ENCODE measurements around the gene BBS9.

Gene BBS9

GRCh38 chr7:33109005-33109757, 20.2 kb upstream of the BBS9 start, which contains the start of gene RP9:
TSS of gene RP9 (minus strand) at chr7:33109404. CDS start at chr7:33109372, 32 bp downstream.
- no peaks in the 10 kb centered on the region for H3K36me3 Mint-ChIP-seq

GRCh38 chr7:33109758-33110238, 19.6 kb upstream of the BBS9 start:
- Mint-ChIP-seq H3K9me3 (no peaks in the 10 kb centered on the region), H3K27ac (no peak overlapping the region), H3K27me3 (no peaks in the 10 kb centered on the region), H3K36me3 (no peaks in the 10 kb centered on the region), H3K4me1 (peaks cover 48% of the 10 kb centered on the region), H3K4me3 (peak overlapping the region; percentile 79)

More at GRCh38 chr7:33109005-33109757, 20.2 kb upstream of the BBS9 start, which contains the start of gene RP9:
- Mint-ChIP-seq H3K4me3 (peak within 1 kb of the TSS; percentile 96), H3K27me3 (no peaks in the 10 kb centered on the region), H3K9me3 (no peaks in the 10 kb centered on the region), H3K4me1 (peaks cover 54% of the 10 kb centered on the region), H3K27ac (peak within 1 kb of the TSS; percentile 65)

GRCh38 chr7:33111614-33112013, 17.8 kb upstream of the BBS9 start:
- no peaks in the 10 kb centered on the region for H3K36me3 Mint-ChIP-seq
- H3K4me3 Mint-ChIP-seq = no peak overlapping the region
- H3K4me1 Mint-ChIP-seq = peaks cover 31% of the 10 kb centered on the region
- no peak overlapping the region for H3K27ac Mint-ChIP-seq
- H3K27me3 Mint-ChIP-seq = peaks cover 5% of the 10 kb centered on the region
- H3K9me3 Mint-ChIP-seq = no peaks in the 10 kb centered on the region

- no peak overlapping the region for H3K4me3 Mint-ChIP-seq
- no peak overlapping the region for H3K27ac Mint-ChIP-seq
- peaks cover 5% of the 10 kb centered on the region for H3K36me3 Mint-ChIP-seq
- peaks cover 7% of the 10 kb centered on the region for H3K4me1 Mint-ChIP-seq
- H3K27me3 Mint-ChIP-seq = peaks cover 11% of the 10 kb centered on the region
- H3K9me3 Mint-ChIP-seq = peaks cover 6% of the 10 kb centered on the region
Observed at GRCh38 chr7:33114976-33115375, 14.4 kb upstream of the BBS9 start.

- Mint-ChIP-seq H3K4me1 (no peaks in the 10 kb centered on the region), H3K9me3 (peaks cover 6% of the 10 kb centered on the region), H3K27me3 (peaks cover 21% of the 10 kb centered on the region), H3K36me3 (peaks cover 5% of the 10 kb centered on the region), H3K27ac (no peak overlapping the region), H3K4me3 (no peak overlapping the region)
Observed at GRCh38 chr7:33118383-33118782, 11.0 kb upstream of the BBS9 start.

- H3K4me1 Mint-ChIP-seq = peaks cover 21% of the 10 kb centered on the region
- no peaks in the 10 kb centered on the region for H3K9me3 Mint-ChIP-seq
- no peak overlapping the region for H3K4me3 Mint-ChIP-seq
- H3K27ac Mint-ChIP-seq = no peak overlapping the region
- H3K27me3 Mint-ChIP-seq = no peaks in the 10 kb centered on the region
- no peaks in the 10 kb centered on the region for H3K36me3 Mint-ChIP-seq
Observed at GRCh38 chr7:33127085-33127484, 2.3 kb upstream of the BBS9 start.

GRCh38 chr7:33128631-33128989, 754 bp upstream of the BBS9 start:
- H3K4me1 Mint-ChIP-seq = peaks cover 26% of the 10 kb centered on the region
- H3K4me3 Mint-ChIP-seq = peak overlapping the region; percentile 96
- no peaks in the 10 kb centered on the region for H3K9me3 Mint-ChIP-seq
- peaks cover 3% of the 10 kb centered on the region for H3K36me3 Mint-ChIP-seq
- no peaks in the 10 kb centered on the region for H3K27me3 Mint-ChIP-seq
- H3K27ac Mint-ChIP-seq = peak overlapping the region; percentile 84

GRCh38 chr7:33129806-33130153, 416 bp downstream of the BBS9 start:
- H3K4me3 Mint-ChIP-seq = peak overlapping the region; percentile 96
- H3K27ac Mint-ChIP-seq = peak overlapping the region; percentile 84
- H3K4me1 Mint-ChIP-seq = peaks cover 26% of the 10 kb centered on the region
- peaks cover 6% of the 10 kb centered on the region for H3K36me3 Mint-ChIP-seq
- H3K27me3 Mint-ChIP-seq = no peaks in the 10 kb centered on the region
- no peaks in the 10 kb centered on the region for H3K9me3 Mint-ChIP-seq

GRCh38 chr7:33130184-33130583, 820 bp downstream of the BBS9 start:
- Mint-ChIP-seq H3K4me1 (peaks cover 26% of the 10 kb centered on the region), H3K27ac (peak overlapping the region; percentile 84), H3K9me3 (no peaks in the 10 kb centered on the region), H3K36me3 (peaks cover 9% of the 10 kb centered on the region), H3K4me3 (peak overlapping the region; percentile 96), H3K27me3 (no peaks in the 10 kb centered on the region)

- no peak overlapping the region for H3K4me3 Mint-ChIP-seq
- peaks cover 5% of the 10 kb centered on the region for H3K9me3 Mint-ChIP-seq
- H3K27ac Mint-ChIP-seq = no peak overlapping the region
- peaks cover 18% of the 10 kb centered on the region for H3K4me1 Mint-ChIP-seq
- H3K36me3 Mint-ChIP-seq = peaks cover 19% of the 10 kb centered on the region
- H3K27me3 Mint-ChIP-seq = no peaks in the 10 kb centered on the region
Observed at GRCh38 chr7:33137103-33137502, 7.7 kb downstream of the BBS9 start.

GRCh38 chr7:33142585-33142984, 13.2 kb downstream of the BBS9 start:
- peaks cover 18% of the 10 kb centered on the region for H3K4me1 Mint-ChIP-seq
- no peaks in the 10 kb centered on the region for H3K27me3 Mint-ChIP-seq
- H3K4me3 Mint-ChIP-seq = no peak overlapping the region
- H3K27ac Mint-ChIP-seq = no peak overlapping the region
- peaks cover 17% of the 10 kb centered on the region for H3K36me3 Mint-ChIP-seq
- peaks cover 5% of the 10 kb centered on the region for H3K9me3 Mint-ChIP-seq

GRCh38 chr7:33143996-33144718, 14.8 kb downstream of the BBS9 start:
- Mint-ChIP-seq H3K27me3 (no peaks in the 10 kb centered on the region), H3K4me3 (no peak overlapping the region), H3K27ac (no peak overlapping the region), H3K36me3 (peaks cover 21% of the 10 kb centered on the region), H3K9me3 (peaks cover 5% of the 10 kb centered on the region), H3K4me1 (peaks cover 12% of the 10 kb centered on the region)

GRCh38 chr7:33145156-33145555, 15.8 kb downstream of the BBS9 start:
- H3K27me3 Mint-ChIP-seq = no peaks in the 10 kb centered on the region
- H3K4me1 Mint-ChIP-seq = peaks cover 11% of the 10 kb centered on the region
- peaks cover 21% of the 10 kb centered on the region for H3K36me3 Mint-ChIP-seq
- no peak overlapping the region for H3K4me3 Mint-ChIP-seq
- peaks cover 5% of the 10 kb centered on the region for H3K9me3 Mint-ChIP-seq
- H3K27ac Mint-ChIP-seq = no peak overlapping the region

GRCh38 chr7:33152087-33152486, 22.7 kb downstream of the BBS9 start:
- no peak overlapping the region for H3K27ac Mint-ChIP-seq
- H3K27me3 Mint-ChIP-seq = no peaks in the 10 kb centered on the region
- no peaks in the 10 kb centered on the region for H3K9me3 Mint-ChIP-seq
- no peak overlapping the region for H3K4me3 Mint-ChIP-seq
- no peaks in the 10 kb centered on the region for H3K4me1 Mint-ChIP-seq
- peaks cover 11% of the 10 kb centered on the region for H3K36me3 Mint-ChIP-seq

GRCh38 chr7:33155811-33156210, 26.4 kb downstream of the BBS9 start:
- Mint-ChIP-seq H3K36me3 (peaks cover 20% of the 10 kb centered on the region), H3K27me3 (no peaks in the 10 kb centered on the region), H3K4me1 (no peaks in the 10 kb centered on the region)

GRCh38 chr7:33156441-33156840, 27.1 kb downstream of the BBS9 start:
- H3K9me3 Mint-ChIP-seq = no peaks in the 10 kb centered on the region
- no peak overlapping the region for H3K4me3 Mint-ChIP-seq
- no peaks in the 10 kb centered on the region for H3K27me3 Mint-ChIP-seq
- H3K4me1 Mint-ChIP-seq = no peaks in the 10 kb centered on the region
- no peak overlapping the region for H3K27ac Mint-ChIP-seq
- peaks cover 20% of the 10 kb centered on the region for H3K36me3 Mint-ChIP-seq

More at GRCh38 chr7:33155811-33156210, 26.4 kb downstream of the BBS9 start:
- H3K27ac Mint-ChIP-seq = no peak overlapping the region
- no peak overlapping the region for H3K4me3 Mint-ChIP-seq
- H3K9me3 Mint-ChIP-seq = no peaks in the 10 kb centered on the region
